Measurements from ENCODE around the gene GPS2. TPM values are rescaled to one million over a fixed set of nuclear protein-coding genes. Genes with fewer than 3 reads are reported as not detected.
A peak's percentile ranks its signal among the peaks of the same experiment; 100 is the strongest.

GPS2 gene
- total RNA-seq, 3 donors from 2014 or later (not counting 1 experiment from before 2014, with no cell fraction given): 132 to 146 (median 133) TPM

DNA sequence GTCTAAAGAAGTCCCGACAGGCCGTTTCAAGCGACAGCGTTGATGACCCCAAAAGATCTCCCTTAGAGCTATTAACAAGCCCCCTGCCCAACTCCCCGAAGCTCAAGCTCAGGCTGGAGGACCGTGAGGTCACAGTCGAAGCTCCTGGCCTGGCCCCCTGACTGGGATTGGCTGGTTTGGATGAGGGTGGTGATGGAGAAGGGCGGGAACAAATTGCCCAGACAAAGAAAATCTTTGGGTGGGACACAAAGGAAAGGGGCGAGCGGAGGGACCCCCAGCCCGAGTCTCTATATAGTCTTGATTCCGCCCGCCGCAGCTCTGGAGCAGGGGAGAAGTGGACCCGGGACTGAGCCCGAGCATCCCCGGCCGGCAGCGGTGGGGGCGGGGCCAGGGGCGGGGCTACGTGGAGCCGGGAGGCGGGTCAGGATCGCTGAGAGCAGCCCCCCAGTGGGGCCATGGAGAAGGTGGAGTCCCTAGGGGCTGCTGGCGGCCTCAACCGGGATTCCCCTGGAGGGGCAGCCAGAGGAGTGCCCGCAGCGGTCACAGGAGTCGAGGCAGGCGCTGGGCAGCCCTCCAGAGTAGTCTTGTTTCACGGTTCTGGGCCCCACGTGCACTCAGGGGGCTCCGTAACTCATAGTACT, 15.0 kb upstream of the GPS2 start:
- ATAC-seq: peak; percentile 65 to 77 (median 70)
- Mint-ChIP-seq H3K9me3 (no peaks in the 10 kb centered on the region), H3K4me1 (peaks cover 22 to 40% of the 10 kb centered on the region in 2 donors), H3K27me3 (ENCODE audit: low read depth in 2 of 2) (no peaks in the 10 kb centered on the region), H3K4me3 (peak overlapping the region; percentile 96), H3K36me3 (no peaks in the 10 kb centered on the region), H3K27ac (peak overlapping the region; percentile 89 to 97)
- Histone ChIP-seq H3K9me3 (ENCODE audit: control insufficient read depth, insufficient read depth, low read length) (no peaks in the 10 kb centered on the region), H3K4me1 (ENCODE audit: control insufficient read depth, insufficient read depth, low read length) (peaks cover 36% of the 10 kb centered on the region), H3K27ac (ENCODE audit: low read length) (peak overlapping the region; percentile 91), H3K4me3 (ENCODE audit: low read length) (peak overlapping the region; percentile 90), H3K27me3 (ENCODE audit: control insufficient read depth, insufficient read depth, low read length) (no peaks in the 10 kb centered on the region), H3K36me3 (ENCODE audit: control insufficient read depth, insufficient read depth, low read length) (no peaks in the 10 kb centered on the region)
- TF ChIP-seq, protein P1, sequence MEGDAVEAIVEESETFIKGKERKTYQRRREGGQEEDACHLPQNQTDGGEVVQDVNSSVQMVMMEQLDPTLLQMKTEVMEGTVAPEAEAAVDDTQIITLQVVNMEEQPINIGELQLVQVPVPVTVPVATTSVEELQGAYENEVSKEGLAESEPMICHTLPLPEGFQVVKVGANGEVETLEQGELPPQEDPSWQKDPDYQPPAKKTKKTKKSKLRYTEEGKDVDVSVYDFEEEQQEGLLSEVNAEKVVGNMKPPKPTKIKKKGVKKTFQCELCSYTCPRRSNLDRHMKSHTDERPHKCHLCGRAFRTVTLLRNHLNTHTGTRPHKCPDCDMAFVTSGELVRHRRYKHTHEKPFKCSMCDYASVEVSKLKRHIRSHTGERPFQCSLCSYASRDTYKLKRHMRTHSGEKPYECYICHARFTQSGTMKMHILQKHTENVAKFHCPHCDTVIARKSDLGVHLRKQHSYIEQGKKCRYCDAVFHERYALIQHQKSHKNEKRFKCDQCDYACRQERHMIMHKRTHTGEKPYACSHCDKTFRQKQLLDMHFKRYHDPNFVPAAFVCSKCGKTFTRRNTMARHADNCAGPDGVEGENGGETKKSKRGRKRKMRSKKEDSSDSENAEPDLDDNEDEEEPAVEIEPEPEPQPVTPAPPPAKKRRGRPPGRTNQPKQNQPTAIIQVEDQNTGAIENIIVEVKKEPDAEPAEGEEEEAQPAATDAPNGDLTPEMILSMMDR (IDR thresholded peaks at IDR 0.05): no peak
- 1% methylated on average over 34 of the region's 34 CpGs for WGBS (ENCODE audit: insufficient coverage)
- peak; percentile 74 to 86 for DNase-seq
- intact Hi-C loops (cut with micrococcal nuclease): loop anchor here (1.0 to 2.0 kb wide), 3 partner anchors 15 to 49 kb away; partner anchors contain the start of genes EIF5A, GPS2 and SLC2A4

DNA sequence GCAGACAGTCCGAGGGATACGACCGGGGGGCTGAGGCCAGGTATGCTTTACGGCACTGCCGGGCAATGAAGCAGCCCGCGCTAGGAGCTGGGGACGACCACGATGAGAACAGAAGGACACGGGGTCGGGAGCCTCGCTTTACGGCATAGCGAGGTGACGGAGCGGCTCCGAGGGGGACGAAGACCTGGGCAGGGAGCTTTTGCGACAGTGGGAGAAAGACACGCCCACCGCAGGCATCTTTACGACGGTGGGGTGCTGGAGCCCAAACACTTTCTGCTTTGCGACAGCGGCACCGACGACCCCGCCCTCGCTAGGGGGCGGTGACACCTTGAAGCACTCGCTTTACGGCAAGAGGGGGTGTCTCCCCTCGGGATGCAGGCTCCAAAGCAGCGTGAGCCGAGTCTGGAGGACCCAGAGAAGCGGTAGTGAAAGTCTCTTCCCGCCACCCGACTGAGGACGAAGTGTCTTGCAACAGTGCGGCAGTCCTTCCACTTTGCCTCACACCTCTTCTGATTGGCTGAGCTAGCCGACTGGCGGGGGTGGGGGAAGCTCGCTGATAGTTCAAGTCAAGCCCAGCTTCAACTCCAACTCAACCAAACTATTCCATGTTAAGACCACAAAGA, 14.3 kb upstream of the GPS2 start:
- TF ChIP-seq, protein P1 (IDR thresholded peaks at IDR 0.05): no peak
- Mint-ChIP-seq H3K27me3 (ENCODE audit: low read depth in 2 of 2) (no peaks in the 10 kb centered on the region), H3K4me3 (peak overlapping the region; percentile 96), H3K9me3 (no peaks in the 10 kb centered on the region), H3K27ac (peak overlapping the region; percentile 89 to 97), H3K36me3 (no peaks in the 10 kb centered on the region), H3K4me1 (peaks cover 21 to 40% of the 10 kb centered on the region in 2 donors)
- Histone ChIP-seq H3K4me3 (ENCODE audit: low read length) (peak overlapping the region; percentile 90), H3K36me3 (ENCODE audit: control insufficient read depth, insufficient read depth, low read length) (peaks cover 4% of the 10 kb centered on the region), H3K27me3 (ENCODE audit: control insufficient read depth, insufficient read depth, low read length) (no peaks in the 10 kb centered on the region), H3K27ac (ENCODE audit: low read length) (peak overlapping the region; percentile 91), H3K4me1 (ENCODE audit: control insufficient read depth, insufficient read depth, low read length) (peaks cover 30% of the 10 kb centered on the region), H3K9me3 (ENCODE audit: control insufficient read depth, insufficient read depth, low read length) (no peaks in the 10 kb centered on the region)
- WGBS (ENCODE audit: insufficient coverage): under 1% methylated on average over 43 of the region's 43 CpGs
- intact Hi-C loops (cut with micrococcal nuclease): loop anchor here (1.0 to 2.0 kb wide), 3 partner anchors 15 to 49 kb away; partner anchors contain the start of genes EIF5A, GPS2 and SLC2A4
- ATAC-seq (peak; percentile 73 to 90 (median 76)), DNase-seq (peak; percentile 91 to 99)

DNA sequence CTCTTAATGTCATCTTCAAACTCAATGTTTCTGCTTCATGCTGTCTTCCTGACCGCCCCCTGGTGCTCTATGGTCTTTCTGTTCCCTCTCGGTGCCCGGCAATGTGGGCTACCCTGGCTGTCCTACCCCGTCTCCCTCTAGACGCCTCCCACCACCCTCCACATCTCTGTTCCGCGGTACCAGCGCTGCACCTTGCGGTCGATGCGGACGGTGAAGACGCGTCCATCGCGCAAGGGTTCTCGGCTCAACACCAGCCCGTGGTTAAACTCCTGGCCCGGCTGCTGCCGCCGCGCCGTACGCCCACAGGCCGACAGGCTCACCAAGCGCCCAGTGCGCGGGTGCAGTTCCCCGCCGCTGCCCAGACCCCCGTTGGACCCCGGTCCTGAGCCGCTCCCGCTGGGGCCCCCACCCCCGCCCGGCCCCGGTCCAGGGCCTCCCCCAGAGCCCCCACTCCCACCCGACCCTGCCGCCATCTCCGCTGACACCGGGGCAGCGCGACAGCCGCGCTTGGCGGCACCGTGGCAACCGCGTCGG, 13.7 kb upstream of the GPS2 start, which contains the start of gene NEURL4:
TSS of gene NEURL4 (minus strand) at position 496 of the 534 bp plus-strand sequence. CDS start at position 473, 23 bp downstream.
- H3K27ac ChIP-seq (ENCODE audit: low read length): peak within 1 kb of the TSS; percentile 91
- peaks cover 21 to 44% of the 10 kb centered on the region in 2 donors for H3K4me1 Mint-ChIP-seq
- H3K27ac Mint-ChIP-seq: peak within 1 kb of the TSS; percentile 89 to 97
- intact Hi-C loops (cut with micrococcal nuclease): loop anchor here (1.0 to 2.0 kb wide), 3 partner anchors 14 to 48 kb away; partner anchors contain the start of genes EIF5A, GPS2 and SLC2A4
- no peaks in the 10 kb centered on the region for H3K9me3 ChIP-seq (ENCODE audit: control insufficient read depth, insufficient read depth, low read length)
- DNase-seq: peak in 1 of 2 donors; percentile 62
- H3K36me3 ChIP-seq (ENCODE audit: control insufficient read depth, insufficient read depth, low read length): peaks cover 6% of the 10 kb centered on the region
- H3K27me3 ChIP-seq (ENCODE audit: control insufficient read depth, insufficient read depth, low read length): no peaks in the 10 kb centered on the region
- peak within 1 kb of the TSS; percentile 96 for H3K4me3 Mint-ChIP-seq
- H3K4me1 ChIP-seq (ENCODE audit: control insufficient read depth, insufficient read depth, low read length): peaks cover 34% of the 10 kb centered on the region
- ATAC-seq: peak; percentile 3 to 10 (median 9)
- under 1% methylated on average over 49 of the region's 50 CpGs for WGBS (ENCODE audit: insufficient coverage)
- H3K9me3 Mint-ChIP-seq: no peaks in the 10 kb centered on the region
- no peaks in the 10 kb centered on the region for H3K36me3 Mint-ChIP-seq
- peak within 1 kb of the TSS; percentile 90 for H3K4me3 ChIP-seq (ENCODE audit: low read length)
- H3K27me3 Mint-ChIP-seq (ENCODE audit: low read depth in 2 of 2): no peaks in the 10 kb centered on the region
- TF ChIP-seq, protein P1 (IDR thresholded peaks at IDR 0.05): no peak
